Neural crest cell (in vitro differentiated cells): Measurements from ENCODE around the gene BIRC3. TPM values are rescaled to one million over a fixed set of nuclear protein-coding genes. Genes with fewer than 3 reads are reported as not detected.

Experiments
- DNase-seq: peaks from one replicate; pipeline ENCODE4 v3.0.0; 2021; ENCODE audit warnings: low read depth, mixed read lengths, low spot score
- H3K27ac Mint-ChIP-seq: one replicate; pipeline ENCODE4 v1.8.0; 2021; ENCODE audit warnings: mild to moderate bottlenecking, mixed read lengths; ENCODE audit not compliant: unreplicated experiment
- H3K27me3 Mint-ChIP-seq: 2 replicates; pipeline ENCODE4 v1.8.0; 2021; ENCODE audit warnings: low read depth, mild to moderate bottlenecking, mixed read lengths
- H3K36me3 Mint-ChIP-seq: 2 replicates; pipeline ENCODE4 v1.8.0; 2021; ENCODE audit warnings: low read depth, mild to moderate bottlenecking, mixed read lengths
- H3K4me1 Mint-ChIP-seq: 2 replicates; pipeline ENCODE4 v1.8.0; 2021; ENCODE audit warnings: mixed read lengths
- H3K4me3 Mint-ChIP-seq: one replicate; pipeline ENCODE4 v1.8.0; 2021; ENCODE audit warnings: mild to moderate bottlenecking, mixed read lengths
- H3K9me3 Mint-ChIP-seq: 2 replicates; pipeline ENCODE4 v1.8.0; 2021; ENCODE audit warnings: mixed read lengths
- total RNA-seq: library from RNA; stranded (reverse); gene quantifications from 2 replicates; pipeline ENCODE4 v1.2.1, GENCODE V29; 2021
- TF ChIP-seq, protein P1 (sequence below): fragments of 200-600 bp; sonication (generic); conservative IDR thresholded peaks from 2 replicates; pipeline ENCODE4 v1.5.0; 2021; ENCODE audit warnings: antibody characterized with exemption, mild to moderate bottlenecking

The BIRC3 gene
- total RNA-seq, 1 donor from 2014 or later = 0.33 TPM

GRCh38 chr11:102325088-102325487 is 7.8 kb downstream of the BIRC3 start:
- no peak overlapping the region for H3K27ac Mint-ChIP-seq
- no peaks in the 10 kb centered on the region for H3K9me3 Mint-ChIP-seq
- H3K27me3 Mint-ChIP-seq = no peaks in the 10 kb centered on the region
- H3K4me1 Mint-ChIP-seq = peaks cover 7% of the 10 kb centered on the region
- DNase-seq = no peak
- TF ChIP-seq, protein P1, sequence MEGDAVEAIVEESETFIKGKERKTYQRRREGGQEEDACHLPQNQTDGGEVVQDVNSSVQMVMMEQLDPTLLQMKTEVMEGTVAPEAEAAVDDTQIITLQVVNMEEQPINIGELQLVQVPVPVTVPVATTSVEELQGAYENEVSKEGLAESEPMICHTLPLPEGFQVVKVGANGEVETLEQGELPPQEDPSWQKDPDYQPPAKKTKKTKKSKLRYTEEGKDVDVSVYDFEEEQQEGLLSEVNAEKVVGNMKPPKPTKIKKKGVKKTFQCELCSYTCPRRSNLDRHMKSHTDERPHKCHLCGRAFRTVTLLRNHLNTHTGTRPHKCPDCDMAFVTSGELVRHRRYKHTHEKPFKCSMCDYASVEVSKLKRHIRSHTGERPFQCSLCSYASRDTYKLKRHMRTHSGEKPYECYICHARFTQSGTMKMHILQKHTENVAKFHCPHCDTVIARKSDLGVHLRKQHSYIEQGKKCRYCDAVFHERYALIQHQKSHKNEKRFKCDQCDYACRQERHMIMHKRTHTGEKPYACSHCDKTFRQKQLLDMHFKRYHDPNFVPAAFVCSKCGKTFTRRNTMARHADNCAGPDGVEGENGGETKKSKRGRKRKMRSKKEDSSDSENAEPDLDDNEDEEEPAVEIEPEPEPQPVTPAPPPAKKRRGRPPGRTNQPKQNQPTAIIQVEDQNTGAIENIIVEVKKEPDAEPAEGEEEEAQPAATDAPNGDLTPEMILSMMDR = peak; percentile 20
- no peak overlapping the region for H3K4me3 Mint-ChIP-seq
- no peaks in the 10 kb centered on the region for H3K36me3 Mint-ChIP-seq

DNA sequence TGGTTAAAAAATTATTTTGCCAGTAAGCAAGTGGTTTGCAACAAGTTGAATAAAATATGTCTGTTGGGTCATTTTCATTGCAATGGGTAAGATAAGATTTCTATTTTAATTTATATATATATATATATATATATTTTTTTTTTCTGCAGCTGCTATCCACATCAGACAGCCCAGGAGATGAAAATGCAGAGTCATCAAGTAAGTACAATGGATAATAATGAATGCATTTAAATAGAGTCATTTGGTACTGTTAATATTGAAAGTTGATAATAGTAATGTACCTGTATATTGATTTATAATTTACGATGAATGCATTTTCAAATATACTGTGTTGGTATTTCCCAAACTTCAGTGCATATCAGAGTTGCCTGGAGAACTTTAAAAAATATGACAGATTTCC is 11.5 kb downstream of the BIRC3 start:
- no peaks in the 10 kb centered on the region for H3K4me1 Mint-ChIP-seq
- no peak overlapping the region for H3K27ac Mint-ChIP-seq
- DNase-seq = no peak

DNA sequence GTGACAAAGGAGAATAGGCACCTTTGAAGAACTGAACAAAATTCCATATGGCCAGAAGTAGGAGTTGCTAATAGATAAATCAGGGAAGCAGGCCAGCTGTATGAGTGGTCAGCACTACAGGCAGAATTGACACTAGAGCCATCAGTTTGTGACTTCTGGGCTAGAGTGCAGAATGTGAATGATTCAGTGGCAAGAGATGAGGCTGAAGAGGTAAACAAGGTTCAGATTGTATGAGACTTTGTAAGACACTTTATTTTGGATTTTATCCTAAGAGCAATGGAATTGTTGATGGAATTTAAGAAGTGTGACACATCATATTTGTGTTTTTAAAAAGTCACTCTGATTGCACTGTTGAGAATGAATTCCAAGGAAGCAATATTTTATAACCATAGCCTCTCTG is 12.9 kb downstream of the BIRC3 start:
- H3K27me3 Mint-ChIP-seq = no peaks in the 10 kb centered on the region
- H3K36me3 Mint-ChIP-seq = no peaks in the 10 kb centered on the region
- H3K27ac Mint-ChIP-seq = no peak overlapping the region
- H3K4me1 Mint-ChIP-seq = no peaks in the 10 kb centered on the region
- DNase-seq = no peak
- no peaks in the 10 kb centered on the region for H3K9me3 Mint-ChIP-seq
- TF ChIP-seq, protein P1 = no peak
- H3K4me3 Mint-ChIP-seq = no peak overlapping the region

More for the DNA sequence above, 11.5 kb downstream of the BIRC3 start:
- H3K9me3 Mint-ChIP-seq = no peaks in the 10 kb centered on the region
- H3K4me3 Mint-ChIP-seq = no peak overlapping the region
- H3K36me3 Mint-ChIP-seq = no peaks in the 10 kb centered on the region
- no peaks in the 10 kb centered on the region for H3K27me3 Mint-ChIP-seq
- TF ChIP-seq, protein P1 = no peak

DNA sequence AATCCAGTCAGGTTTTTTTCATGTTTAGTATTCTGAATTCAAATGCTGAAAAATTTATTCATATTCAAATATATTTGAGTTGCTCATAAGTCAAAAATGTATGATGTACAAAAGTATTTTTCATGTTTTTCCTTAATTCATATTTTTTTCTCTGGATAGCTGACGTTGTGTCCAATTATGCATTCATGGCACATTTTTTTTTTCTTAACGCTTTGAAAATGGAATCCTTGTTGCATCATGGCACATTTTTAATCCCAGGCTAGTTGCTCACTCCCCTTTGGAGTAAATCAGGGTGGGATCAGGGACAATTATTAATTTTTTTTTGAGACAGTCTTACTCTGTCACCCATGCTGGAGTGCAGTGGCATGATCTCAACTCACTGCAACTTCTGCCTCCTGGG is 14.1 kb downstream of the BIRC3 start:
- Mint-ChIP-seq H3K27me3 (no peaks in the 10 kb centered on the region), H3K9me3 (no peaks in the 10 kb centered on the region), H3K4me3 (no peak overlapping the region), H3K36me3 (no peaks in the 10 kb centered on the region), H3K4me1 (no peaks in the 10 kb centered on the region), H3K27ac (no peak overlapping the region)
- TF ChIP-seq, protein P1 = no peak
- DNase-seq = no peak

DNA sequence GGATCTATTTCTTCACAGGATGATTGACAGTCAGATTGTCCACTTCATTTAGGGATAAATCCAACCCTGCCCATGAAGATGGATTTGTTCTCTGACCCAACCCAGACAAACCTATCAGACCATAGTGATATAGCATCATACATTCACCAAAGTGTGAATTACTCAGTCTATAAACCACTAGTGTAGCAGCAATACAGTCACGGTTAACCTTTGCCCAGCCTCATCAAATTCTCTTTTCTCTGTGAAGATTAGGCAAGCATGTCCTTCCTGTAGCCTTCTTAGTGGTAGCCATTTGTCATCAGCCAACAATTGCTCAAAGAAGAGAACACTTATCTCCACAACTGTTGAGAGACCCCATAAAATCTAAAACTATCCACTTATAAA is 15.3 kb downstream of the BIRC3 start:
- TF ChIP-seq, protein P1 = no peak
- no peak overlapping the region for H3K27ac Mint-ChIP-seq
- DNase-seq = no peak
- H3K9me3 Mint-ChIP-seq = no peaks in the 10 kb centered on the region
- no peaks in the 10 kb centered on the region for H3K36me3 Mint-ChIP-seq
- no peak overlapping the region for H3K4me3 Mint-ChIP-seq
- H3K27me3 Mint-ChIP-seq = no peaks in the 10 kb centered on the region
- H3K4me1 Mint-ChIP-seq = no peaks in the 10 kb centered on the region
